ENCODE measurements around the gene HBM.
"Not testable (repeated sequence)": the region's sequence is repeated elsewhere in the genome, so short reads cannot be mapped to it uniquely, and the experiment has no call there.

HBM gene

GRCh38 chr16:163139-163538, 2.6 kb upstream of the HBM start:
- H3K27ac ChIP-seq (ENCODE audit: low read length, poor library complexity, severe bottlenecking); H3K36me3 ChIP-seq (ENCODE audit: control insufficient read depth in 1 of 2, insufficient read depth in 2 of 2, low read depth in 1 of 2, low read length in 2 of 2); H3K23ac ChIP-seq (ENCODE audit: low read length in 2 of 2); H2BK5ac ChIP-seq (ENCODE audit: low read depth, low read length, poor library complexity, severe bottlenecking); H3K9me3 ChIP-seq (ENCODE audit: control insufficient read depth, low read length); H3K14ac ChIP-seq (ENCODE audit: low read length in 2 of 2); H2AFZ ChIP-seq (ENCODE audit: low read depth, low read length); H3K4me3 ChIP-seq (ENCODE audit: insufficient read depth in 1 of 2, low read depth in 1 of 2, low read length in 2 of 2); H3K4me2 ChIP-seq (ENCODE audit: low read length, poor library complexity, severe bottlenecking); H4K8ac ChIP-seq (ENCODE audit: low read length); H3K9ac ChIP-seq (ENCODE audit: low read length); H2BK15ac ChIP-seq (ENCODE audit: low read depth, poor library complexity, severe bottlenecking); H3K79me1 ChIP-seq (replicated peaks; ENCODE audit: low read length, poor library complexity, severe bottlenecking); H2AK5ac ChIP-seq (ENCODE audit: low read length, severe bottlenecking); DNase-seq; H2BK12ac ChIP-seq (ENCODE audit: low read length in 2 of 2); H3K4ac ChIP-seq (ENCODE audit: low read depth in 1 of 2, low read length in 2 of 2); H2BK120ac ChIP-seq (ENCODE audit: low read depth, low read length); H3K18ac ChIP-seq (ENCODE audit: low read depth in 1 of 2, low read length in 2 of 2); H4K91ac ChIP-seq (ENCODE audit: low read length): not testable (repeated sequence)
- Histone ChIP-seq H3K4me1 (ENCODE audit: control insufficient read depth, insufficient read depth, low read depth, low read length) (peaks cover 14% of the 10 kb centered on the region), H3K27me3 (ENCODE audit: control insufficient read depth in 1 of 2, insufficient read depth in 1 of 2, low read length in 2 of 2) (peaks cover 56 to 61% of the 10 kb centered on the region in 2 experiments)
- 93% methylated on average over 10 of the region's 10 CpGs for WGBS

GRCh38 chr16:163696-164095, 2.1 kb upstream of the HBM start:
- H3K14ac ChIP-seq (ENCODE audit: low read length in 2 of 2); H2BK12ac ChIP-seq (ENCODE audit: low read length in 2 of 2); H2BK5ac ChIP-seq (ENCODE audit: low read depth, low read length, poor library complexity, severe bottlenecking); H4K8ac ChIP-seq (ENCODE audit: low read length); H3K9me3 ChIP-seq (ENCODE audit: control insufficient read depth, low read length); H3K4ac ChIP-seq (ENCODE audit: low read depth in 1 of 2, low read length in 2 of 2); H2AK5ac ChIP-seq (ENCODE audit: low read length, severe bottlenecking); H2BK15ac ChIP-seq (ENCODE audit: low read depth, poor library complexity, severe bottlenecking); H3K36me3 ChIP-seq (ENCODE audit: control insufficient read depth in 1 of 2, insufficient read depth in 2 of 2, low read depth in 1 of 2, low read length in 2 of 2); H3K27ac ChIP-seq (ENCODE audit: low read length, poor library complexity, severe bottlenecking); H3K18ac ChIP-seq (ENCODE audit: low read depth in 1 of 2, low read length in 2 of 2); H4K91ac ChIP-seq (ENCODE audit: low read length); H3K4me2 ChIP-seq (ENCODE audit: low read length, poor library complexity, severe bottlenecking); H3K79me1 ChIP-seq (replicated peaks; ENCODE audit: low read length, poor library complexity, severe bottlenecking); H3K4me3 ChIP-seq (ENCODE audit: insufficient read depth in 1 of 2, low read depth in 1 of 2, low read length in 2 of 2); H2AFZ ChIP-seq (ENCODE audit: low read depth, low read length); DNase-seq; H3K9ac ChIP-seq (ENCODE audit: low read length); H2BK120ac ChIP-seq (ENCODE audit: low read depth, low read length); H3K23ac ChIP-seq (ENCODE audit: low read length in 2 of 2): not testable (repeated sequence)
- Histone ChIP-seq H3K4me1 (ENCODE audit: control insufficient read depth, insufficient read depth, low read depth, low read length) (peaks cover 14% of the 10 kb centered on the region), H3K27me3 (ENCODE audit: control insufficient read depth in 1 of 2, insufficient read depth in 1 of 2, low read length in 2 of 2) (peaks cover 61 to 62% of the 10 kb centered on the region in 2 experiments)
- no CpG with 5 or more reads among the region's 3 CpGs for WGBS

- not testable (repeated sequence) for H2BK12ac ChIP-seq (ENCODE audit: low read length in 2 of 2); H3K4ac ChIP-seq (ENCODE audit: low read depth in 1 of 2, low read length in 2 of 2); H3K36me3 ChIP-seq (ENCODE audit: control insufficient read depth in 1 of 2, insufficient read depth in 2 of 2, low read depth in 1 of 2, low read length in 2 of 2); H3K9ac ChIP-seq (ENCODE audit: low read length); H3K79me1 ChIP-seq (replicated peaks; ENCODE audit: low read length, poor library complexity, severe bottlenecking); H2AFZ ChIP-seq (ENCODE audit: low read depth, low read length); H3K14ac ChIP-seq (ENCODE audit: low read length in 2 of 2); H2AK5ac ChIP-seq (ENCODE audit: low read length, severe bottlenecking); H4K8ac ChIP-seq (ENCODE audit: low read length); H2BK5ac ChIP-seq (ENCODE audit: low read depth, low read length, poor library complexity, severe bottlenecking); H3K9me3 ChIP-seq (ENCODE audit: control insufficient read depth, low read length); DNase-seq; H2BK120ac ChIP-seq (ENCODE audit: low read depth, low read length); H3K4me3 ChIP-seq (ENCODE audit: insufficient read depth in 1 of 2, low read depth in 1 of 2, low read length in 2 of 2); H2BK15ac ChIP-seq (ENCODE audit: low read depth, poor library complexity, severe bottlenecking); H3K4me2 ChIP-seq (ENCODE audit: low read length, poor library complexity, severe bottlenecking); H3K27ac ChIP-seq (ENCODE audit: low read length, poor library complexity, severe bottlenecking); H4K91ac ChIP-seq (ENCODE audit: low read length); H3K18ac ChIP-seq (ENCODE audit: low read depth in 1 of 2, low read length in 2 of 2); H3K23ac ChIP-seq (ENCODE audit: low read length in 2 of 2)
- no CpG with 5 or more reads among the region's 80 CpGs for WGBS
- H3K4me1 ChIP-seq (ENCODE audit: control insufficient read depth, insufficient read depth, low read depth, low read length): peaks cover 14% of the 10 kb centered on the region
- peaks cover 63 to 64% of the 10 kb centered on the region in 2 experiments for H3K27me3 ChIP-seq (ENCODE audit: control insufficient read depth in 1 of 2, insufficient read depth in 1 of 2, low read length in 2 of 2)
Observed at GRCh38 chr16:164134-164823, 1.5 kb upstream of the HBM start.

- Histone ChIP-seq H3K4me1 (ENCODE audit: control insufficient read depth, insufficient read depth, low read depth, low read length) (peaks cover 14% of the 10 kb centered on the region), H3K18ac (ENCODE audit: low read depth in 1 of 2, low read length in 2 of 2) (no peak overlapping the region), H2BK12ac (ENCODE audit: low read length in 2 of 2) (no peak overlapping the region), H3K9ac (ENCODE audit: low read length) (no peak overlapping the region), H4K8ac (ENCODE audit: low read length) (no peak overlapping the region), H3K23ac (ENCODE audit: low read length in 2 of 2) (no peak overlapping the region), H3K14ac (ENCODE audit: low read length in 2 of 2) (no peak overlapping the region), H4K91ac (ENCODE audit: low read length) (no peak overlapping the region), H2BK120ac (ENCODE audit: low read depth, low read length) (no peak overlapping the region), H2BK15ac (ENCODE audit: low read depth, poor library complexity, severe bottlenecking) (no peak overlapping the region), H2BK5ac (ENCODE audit: low read depth, low read length, poor library complexity, severe bottlenecking) (no peak overlapping the region), H3K4ac (ENCODE audit: low read depth in 1 of 2, low read length in 2 of 2) (no peak overlapping the region), H3K4me2 (ENCODE audit: low read length, poor library complexity, severe bottlenecking) (peak overlapping the region; percentile 18), H3K27me3 (ENCODE audit: control insufficient read depth in 1 of 2, insufficient read depth in 1 of 2, low read length in 2 of 2) (peaks cover 60 to 61% of the 10 kb centered on the region in 2 experiments), H3K4me3 (ENCODE audit: insufficient read depth in 1 of 2, low read depth in 1 of 2, low read length in 2 of 2) (no peak overlapping the region), H3K79me1 (replicated peaks; ENCODE audit: low read length, poor library complexity, severe bottlenecking) (no peaks in the 10 kb centered on the region), H3K27ac (ENCODE audit: low read length, poor library complexity, severe bottlenecking) (no peak overlapping the region), H2AK5ac (ENCODE audit: low read length, severe bottlenecking) (no peak overlapping the region), H3K9me3 (ENCODE audit: control insufficient read depth, low read length) (no peaks in the 10 kb centered on the region), H2AFZ (ENCODE audit: low read depth, low read length) (no peak overlapping the region), H3K36me3 (ENCODE audit: control insufficient read depth in 1 of 2, insufficient read depth in 2 of 2, low read depth in 1 of 2, low read length in 2 of 2) (no peaks in the 10 kb centered on the region)
- no peak for DNase-seq
- 4% methylated on average over 38 of the region's 77 CpGs for WGBS
Observed at GRCh38 chr16:164827-165538, 795 bp upstream of the HBM start.
